ENCODE results near the gene ALOXE3. TPM values are rescaled to one million over a fixed set of nuclear protein-coding genes. Genes with fewer than 3 reads are reported as not detected.

The ALOXE3 gene
- total and polyA plus RNA-seq, 2 of the 8 experiments (the other 6 are each of a cell fraction or from before 2014, with no cell fraction given): 0.26 TPM; not detected in 1

DNA sequence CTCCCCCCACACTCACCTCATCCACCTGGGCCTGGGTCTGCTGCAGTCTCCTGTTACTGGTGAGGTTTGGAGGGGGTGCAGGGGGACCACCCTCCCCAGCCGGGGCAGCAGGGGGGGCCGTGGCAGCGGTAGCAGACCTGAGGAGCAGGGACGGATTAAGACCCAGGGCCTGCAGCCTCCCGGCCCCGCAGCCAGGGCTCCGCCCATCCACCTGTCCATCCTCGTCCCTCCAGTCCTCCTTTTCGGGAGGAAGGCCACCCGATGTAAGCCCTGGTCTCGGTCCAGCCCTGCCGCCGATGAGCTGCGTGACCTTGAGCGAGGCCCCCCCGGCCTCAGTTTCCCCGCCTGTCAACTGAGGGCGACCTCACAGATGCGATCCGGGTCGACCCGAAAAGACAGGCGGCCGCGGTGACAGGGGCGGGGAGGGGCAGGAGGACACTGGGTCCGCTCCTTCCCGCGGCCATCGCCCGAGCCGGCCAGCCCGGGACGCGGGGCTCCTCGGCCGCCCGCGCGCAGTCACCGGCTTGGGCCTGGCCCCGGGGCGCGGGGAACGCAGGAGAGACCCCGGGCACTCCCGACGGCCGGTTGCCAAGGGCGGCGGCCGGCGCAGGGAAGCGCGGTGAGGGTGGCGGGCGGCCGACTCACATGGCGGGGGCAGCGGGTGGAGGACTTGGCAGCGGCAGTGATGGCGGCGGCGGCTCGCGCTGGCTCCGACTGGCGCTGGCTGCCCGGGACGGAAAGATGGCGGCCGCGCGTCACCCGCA lies 44.1 kb upstream of the ALOXE3 start, which contains the start of gene VAMP2:
Gene VAMP2, minus strand, starts transcription at position 716 of the 764 bp plus-strand sequence. Its CDS starts 69 bp downstream, at position 647.
- H2BK120ac ChIP-seq (replicated peaks; ENCODE audit: low read depth, low read length): peak within 1 kb of the TSS; percentile 95
- H3K4ac ChIP-seq (replicated peaks; ENCODE audit: insufficient read length, low read depth, low read length): peak within 1 kb of the TSS; percentile 100
- H3K79me2 ChIP-seq (ENCODE audit: control insufficient read depth in 1 of 2, insufficient read depth in 2 of 2, low read length in 2 of 2): peaks cover 0 to 15% of the 10 kb centered on the region in 2 experiments; a peak in 2 of 4 replicates
- peak within 1 kb of the TSS; percentile 88 to 98 (median 93) for H3K4me3 ChIP-seq (ENCODE audit: extremely low read depth in 1 of 4, insufficient read depth in 2 of 4, low read depth in 3 of 4, low read length in 4 of 4)
- H3K18ac ChIP-seq (ENCODE audit: extremely low read depth, low read length): peak within 1 kb of the TSS; percentile 100
- POLR2A ChIA-PET (ENCODE audit: partially characterized antibody): interaction anchor here (0.7 to 15.7 kb wide), 10 partner anchors 8 to 83 kb away, joined by 3 to 289 read pairs (median 4); partner anchors contain the start of genes AURKB, BORCS6, PER1 and TMEM107
- H3K23me2 ChIP-seq (ENCODE audit: low read depth, low read length): peaks cover 16% of the 10 kb centered on the region
- H3K27me3 ChIP-seq (replicated peaks in 1 of 4; ENCODE audit: control insufficient read depth in 3 of 4, extremely low read depth in 1 of 4, insufficient read depth in 3 of 4, low read length in 3 of 4): no peaks in the 10 kb centered on the region
- H3K9me3 ChIP-seq (ENCODE audit: insufficient read depth in 2 of 2, low read depth in 1 of 2, low read length in 1 of 2): no peaks in the 10 kb centered on the region
- DNase-seq (ENCODE audit: low read depth in 1 of 2, low spot score in 2 of 2): no peak
- H3K9ac ChIP-seq (replicated peaks in 1 of 4; ENCODE audit: extremely low read depth in 1 of 4, low read depth in 3 of 4, low read length in 3 of 4): peak within 1 kb of the TSS; percentile 94 to 100 (median 97)
- peak within 1 kb of the TSS; percentile 85 to 98 for H3K4me2 ChIP-seq (ENCODE audit: insufficient read depth in 1 of 2, low read depth in 2 of 2, low read length in 2 of 2)
- H2BK15ac ChIP-seq (ENCODE audit: low read length): peak within 1 kb of the TSS; percentile 94; the same call in 1 of the 2 replicates
- WGBS, 2 experiments (ENCODE audit: extremely low coverage in 1 of 2, insufficient coverage in 1 of 2, insufficient read length in 1 of 2, insufficient replicate concordance in 2 of 2, low coverage in 1 of 2, low lambda C conversion rate in 2 of 2, missing lambda C conversion rate in 1 of 2): 1% methylated on average over 47 of the region's 75 CpGs; no CpG with 5 or more reads in 1 of the 2 experiments
- H3K56ac ChIP-seq (replicated peaks; ENCODE audit: insufficient read length, low read depth, low read length): peak within 1 kb of the TSS; percentile 99
- peaks cover 4 to 25% (median 21%) of the 10 kb centered on the region in 4 experiments for H3K4me1 ChIP-seq (replicated peaks in 1 of 4; ENCODE audit: control insufficient read depth in 3 of 4, insufficient read depth in 4 of 4, low read length in 3 of 4)
- peak within 1 kb of the TSS; percentile 100 for H4K8ac ChIP-seq (ENCODE audit: extremely low read depth, insufficient read depth, low read length)
- CTCF ChIA-PET (ENCODE audit: partially characterized antibody): interaction anchor here (7.7 to 10.3 kb wide), 2 partner anchors 19 to 42 kb away, joined by 54 to 133 read pairs; partner anchors contain the start of gene ALOXE3
- H4K5ac ChIP-seq (ENCODE audit: insufficient read length, low read depth, low read length): peak within 1 kb of the TSS; percentile 99
- peak within 1 kb of the TSS; percentile 98 for H2BK12ac ChIP-seq (ENCODE audit: low read depth, low read length)
- H2BK20ac ChIP-seq (ENCODE audit: low read length): no peak within 1 kb of the TSS
- H2BK5ac ChIP-seq (ENCODE audit: low read depth, low read length): peak within 1 kb of the TSS; percentile 100
- peak within 1 kb of the TSS; percentile 100 for H4K91ac ChIP-seq (replicated peaks; ENCODE audit: insufficient read length, low read length)
- peaks cover 8% of the 10 kb centered on the region for H3K79me1 ChIP-seq (ENCODE audit: low read depth, low read length)
- peak within 1 kb of the TSS; percentile 55; the same call in 1 of the 2 replicates for H2AFZ ChIP-seq (ENCODE audit: low read length)
- no peak for FAIRE-seq
- H2AK5ac ChIP-seq (ENCODE audit: low read depth, low read length): peak within 1 kb of the TSS; percentile 99
- no peak within 1 kb of the TSS for H3K23ac ChIP-seq (ENCODE audit: insufficient read length)
- peaks cover 0 to 10% (median 5%) of the 10 kb centered on the region in 4 experiments; a peak in 6 of 8 replicates for H3K36me3 ChIP-seq (ENCODE audit: control insufficient read depth in 2 of 4, insufficient read depth in 4 of 4, low read length in 3 of 4)
- H3K27ac ChIP-seq (ENCODE audit: low read depth, low read length): peak within 1 kb of the TSS; percentile 99
- peaks cover 8 to 9% of the 10 kb centered on the region in 2 experiments for H4K20me1 ChIP-seq (replicated peaks in 1 of 2; ENCODE audit: control insufficient read depth in 1 of 2, insufficient read depth in 2 of 2, low read length in 2 of 2)
- peak within 1 kb of the TSS; percentile 100 for H3K14ac ChIP-seq (ENCODE audit: insufficient read length)
- TF ChIP-seq, protein P1, sequence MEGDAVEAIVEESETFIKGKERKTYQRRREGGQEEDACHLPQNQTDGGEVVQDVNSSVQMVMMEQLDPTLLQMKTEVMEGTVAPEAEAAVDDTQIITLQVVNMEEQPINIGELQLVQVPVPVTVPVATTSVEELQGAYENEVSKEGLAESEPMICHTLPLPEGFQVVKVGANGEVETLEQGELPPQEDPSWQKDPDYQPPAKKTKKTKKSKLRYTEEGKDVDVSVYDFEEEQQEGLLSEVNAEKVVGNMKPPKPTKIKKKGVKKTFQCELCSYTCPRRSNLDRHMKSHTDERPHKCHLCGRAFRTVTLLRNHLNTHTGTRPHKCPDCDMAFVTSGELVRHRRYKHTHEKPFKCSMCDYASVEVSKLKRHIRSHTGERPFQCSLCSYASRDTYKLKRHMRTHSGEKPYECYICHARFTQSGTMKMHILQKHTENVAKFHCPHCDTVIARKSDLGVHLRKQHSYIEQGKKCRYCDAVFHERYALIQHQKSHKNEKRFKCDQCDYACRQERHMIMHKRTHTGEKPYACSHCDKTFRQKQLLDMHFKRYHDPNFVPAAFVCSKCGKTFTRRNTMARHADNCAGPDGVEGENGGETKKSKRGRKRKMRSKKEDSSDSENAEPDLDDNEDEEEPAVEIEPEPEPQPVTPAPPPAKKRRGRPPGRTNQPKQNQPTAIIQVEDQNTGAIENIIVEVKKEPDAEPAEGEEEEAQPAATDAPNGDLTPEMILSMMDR (IDR thresholded peaks at IDR 0.05; ENCODE audit: control extremely low read depth in 1 of 3, insufficient read depth in 1 of 3, low read depth in 1 of 3, low read length in 3 of 3): no peak
- no peak for TF ChIP-seq NRF1 (IDR thresholded peaks at IDR 0.05; ENCODE audit: low read depth, low read length)

Measured in H1 (cell line).